Astrocyte (in vitro differentiated cells and primary cell): ENCODE results near the gene PARVB. TPM values are rescaled to one million over a fixed set of nuclear protein-coding genes. Genes with fewer than 3 reads are reported as not detected.
A peak's percentile ranks its signal among the peaks of the same experiment; 100 is the strongest.

Experiments
- DNase-seq: peaks from one replicate; pipeline ENCODE4 v3.0.0-alpha.2; 2010; ENCODE audit warnings: low read depth
- FAIRE-seq: peaks from 2 replicates; lab custom pipeline; 2011; peaks lifted over from hg19 to GRCh38; lab: Jason Lieb, UNC
- H2AFZ ChIP-seq: 2 replicates; pipeline ENCODE4 v1.6.0; 2012; ENCODE audit warnings: low read depth, low read length, inconsistent platforms
- H3K27ac ChIP-seq: 2 replicates; pipeline ENCODE4 v1.5.1; 2011; ENCODE audit warnings: low read depth, low read length, inconsistent platforms
- H3K27me3 ChIP-seq: 2 replicates; pipeline ENCODE4 v1.6.0; 2011; ENCODE audit warnings: low read length, inconsistent platforms; ENCODE audit not compliant: insufficient read depth
- H3K36me3 ChIP-seq: 2 replicates; pipeline ENCODE4 v1.5.1; 2011; ENCODE audit warnings: low read length, inconsistent platforms; ENCODE audit not compliant: insufficient read depth
- H3K4me1 ChIP-seq: 2 replicates; pipeline ENCODE4 v1.5.1; 2011; ENCODE audit warnings: low read length, inconsistent platforms; ENCODE audit not compliant: insufficient read depth
- H3K4me2 ChIP-seq: 2 replicates; pipeline ENCODE4 v1.6.0; 2012; ENCODE audit warnings: low read length, inconsistent platforms
- H3K4me3 ChIP-seq: 2 replicates; pipeline ENCODE4 v1.5.1; 2011; ENCODE audit warnings: low read depth, mild to moderate bottlenecking, low read length, inconsistent platforms; ENCODE audit not compliant: insufficient read depth
- H3K79me2 ChIP-seq: 2 replicates; pipeline ENCODE4 v1.6.0; 2012; ENCODE audit warnings: mild to moderate bottlenecking, low read length, inconsistent platforms; ENCODE audit not compliant: insufficient read depth
- H3K9ac ChIP-seq: 2 replicates; pipeline ENCODE4 v1.6.0; 2012; ENCODE audit warnings: mild to moderate bottlenecking, low read length, inconsistent platforms
- H3K9me3 ChIP-seq: 2 replicates; pipeline ENCODE4 v1.5.1; 2012; ENCODE audit warnings: low read depth, mild to moderate bottlenecking, low read length, inconsistent platforms; ENCODE audit not compliant: insufficient read depth
- H4K20me1 ChIP-seq: 2 replicates; pipeline ENCODE4 v1.6.0; 2012; ENCODE audit warnings: low read length, inconsistent platforms; ENCODE audit not compliant: insufficient read depth
- H3K27ac Mint-ChIP-seq: one replicate; pipeline ENCODE4 v1.8.0; 2021; ENCODE audit warnings: mild to moderate bottlenecking, mixed read lengths; ENCODE audit not compliant: unreplicated experiment
- H3K27me3 Mint-ChIP-seq: one replicate; pipeline ENCODE4 v1.8.0; 2021; ENCODE audit warnings: low read depth, mixed read lengths; ENCODE audit not compliant: unreplicated experiment
- H3K36me3 Mint-ChIP-seq: one replicate; pipeline ENCODE4 v1.8.0; 2021; ENCODE audit warnings: low read depth, mixed read lengths; ENCODE audit not compliant: unreplicated experiment
- H3K4me1 Mint-ChIP-seq: one replicate; pipeline ENCODE4 v1.8.0; 2021; ENCODE audit warnings: low read depth, mixed read lengths; ENCODE audit not compliant: unreplicated experiment
- H3K4me3 Mint-ChIP-seq: one replicate; pipeline ENCODE4 v1.8.0; 2021; ENCODE audit warnings: mild to moderate bottlenecking, moderate library complexity, mixed read lengths; ENCODE audit not compliant: unreplicated experiment
- H3K9me3 Mint-ChIP-seq: one replicate; pipeline ENCODE4 v1.8.0; 2021; ENCODE audit warnings: mild to moderate bottlenecking, mixed read lengths; ENCODE audit not compliant: unreplicated experiment
- CTCF ChIP-seq: IDR thresholded peaks from 2 replicates; pipeline ENCODE4 v1.5.1; 2011; ENCODE audit warnings: low read depth, mild to moderate bottlenecking, inconsistent platforms, low read length, moderate library complexity; ENCODE audit not compliant: insufficient read depth
- EZH2 ChIP-seq: IDR thresholded peaks from 2 replicates; pipeline ENCODE4 v1.6.1; 2012; ENCODE audit warnings: mild to moderate bottlenecking, low read length, inconsistent platforms; ENCODE audit not compliant: insufficient read depth
- total RNA-seq: library from RNA; stranded (reverse); gene quantifications from 2 replicates; pipeline ENCODE4 v1.2.1, GENCODE V29; 2021

The PARVB gene
- total RNA-seq, 1 donor from 2014 or later, result 22.0 TPM

- peak; percentile 51 for DNase-seq
- Mint-ChIP-seq H3K4me3 (no peak overlapping the region), H3K9me3 (no peaks in the 10 kb centered on the region), H3K36me3 (peaks cover 2% of the 10 kb centered on the region), H3K27ac (no peak overlapping the region), H3K27me3 (no peaks in the 10 kb centered on the region), H3K4me1 (peaks cover 14% of the 10 kb centered on the region)
- no peaks in the 10 kb centered on the region for H3K27me3 ChIP-seq
- H3K9me3 ChIP-seq, result no peaks in the 10 kb centered on the region
- H3K79me2 ChIP-seq, result peaks cover 38% of the 10 kb centered on the region
- TF ChIP-seq EZH2 (no peak), CTCF (no peak)
- H3K4me3 ChIP-seq, result no peak overlapping the region
- H3K36me3 ChIP-seq, result no peaks in the 10 kb centered on the region
- FAIRE-seq, result no peak
- no peak overlapping the region for H2AFZ ChIP-seq
- H3K27ac ChIP-seq, result no peak overlapping the region
- H3K9ac ChIP-seq, result no peak overlapping the region
- H3K4me1 ChIP-seq, result peaks cover 12% of the 10 kb centered on the region
- H3K4me2 ChIP-seq, result no peak overlapping the region
- H4K20me1 ChIP-seq, result peaks cover 22% of the 10 kb centered on the region
Measured at GRCh38 chr22:44042249-44043218, 18.4 kb downstream of the PARVB start.

- H3K36me3 Mint-ChIP-seq, result peaks cover 2% of the 10 kb centered on the region
- no peak overlapping the region for H3K27ac Mint-ChIP-seq
Measured at GRCh38 chr22:44045145-44045544, 21.0 kb downstream of the PARVB start.

More at GRCh38 chr22:44045145-44045544, 21.0 kb downstream of the PARVB start:
- Histone ChIP-seq H3K4me1 (peaks cover 3% of the 10 kb centered on the region), H3K36me3 (no peaks in the 10 kb centered on the region), H3K9me3 (no peaks in the 10 kb centered on the region), H3K27me3 (no peaks in the 10 kb centered on the region), H3K79me2 (peaks cover 35% of the 10 kb centered on the region), H4K20me1 (peaks cover 44% of the 10 kb centered on the region), H3K4me2 (no peak overlapping the region), H3K4me3 (no peak overlapping the region), H3K9ac (no peak overlapping the region), H2AFZ (no peak overlapping the region), H3K27ac (peak overlapping the region; percentile 4)
- TF ChIP-seq CTCF, result no peak
- TF ChIP-seq EZH2, result no peak
- Mint-ChIP-seq H3K27me3 (peaks cover 2% of the 10 kb centered on the region), H3K9me3 (no peaks in the 10 kb centered on the region), H3K4me1 (peaks cover 6% of the 10 kb centered on the region), H3K4me3 (no peak overlapping the region)
- no peak for FAIRE-seq
- peak; percentile 61 for DNase-seq
